Panc1 (cell line): ENCODE data around the gene SERGEF. TPM values are rescaled to one million over a fixed set of nuclear protein-coding genes. Genes with fewer than 3 reads are reported as not detected.
A peak's percentile ranks its signal among the peaks of the same experiment; 100 is the strongest.

Experiments
- ATAC-seq: fragments of 200-7000 bp; cut with Tn5 transposase; 2 replicates; pipeline ENCODE4 v1.9.1; 2020; ENCODE audit warnings: mild to moderate bottlenecking, moderate library complexity
- BruUV-seq: library from RNA; stranded (reverse); fragments of 400-500 nt; replicated peaks from 2 replicates; lab custom pipeline; 2021; lab: Mats Ljungman, UMichigan
- CTCF ChIA-PET: fragments of 300-600 bp; sonication (Branson Sonifier 250); formaldehyde crosslinking; loops from one replicate; lab custom pipeline; 2022; ENCODE audit warnings: antibody characterized with exemption; lab: Charles Lee
- POLR2A ChIA-PET: fragments of 300-600 bp; sonication (Branson Sonifier 250); formaldehyde crosslinking; loops from one replicate; lab custom pipeline; 2022; ENCODE audit warnings: antibody characterized with exemption; lab: Charles Lee
- DNase-seq: peaks from one replicate; pipeline ENCODE4 v3.0.0-alpha.2; 2010; ENCODE audit warnings: low read depth, low spot score
- H3K27ac ChIP-seq: 2 replicates; pipeline ENCODE4 v1.5.1; 2011; ENCODE audit warnings: mild to moderate bottlenecking, low read length, inconsistent platforms
- H3K27me3 ChIP-seq: fragments of 200-500 bp; sonication (Bioruptor generic); 2 replicates; pipeline ENCODE4 v1.6.0; 2014; ENCODE audit warnings: low read length, inconsistent platforms; ENCODE audit not compliant: control insufficient read depth, insufficient read depth
- H3K36me3 ChIP-seq: fragments of 200-500 bp; sonication (Bioruptor generic); 2 replicates; pipeline ENCODE4 v1.5.1; 2014; ENCODE audit warnings: inconsistent platforms, mild to moderate bottlenecking, low read length, moderate library complexity; ENCODE audit not compliant: control insufficient read depth, insufficient read depth
- H3K4me1 ChIP-seq: 2 replicates; pipeline ENCODE4 v1.5.1; 2011; ENCODE audit warnings: inconsistent platforms, mild to moderate bottlenecking, low read length, moderate library complexity; ENCODE audit not compliant: control insufficient read depth, insufficient read depth
- H3K4me3 ChIP-seq, 2 experiments: 2 replicates each; pipeline ENCODE4 v1.5.1; 2011 to 2012; ENCODE audit warnings: low read depth in 2 of 2, low read length in 2 of 2, mild to moderate bottlenecking in 2 of 2, inconsistent platforms in 1 of 2, moderate library complexity in 1 of 2
- H3K9me3 ChIP-seq: fragments of 200-500 bp; sonication (Bioruptor generic); 2 replicates; pipeline ENCODE4 v1.5.1; 2014; ENCODE audit warnings: low read depth, mild to moderate bottlenecking, inconsistent platforms, low read length, moderate library complexity; ENCODE audit not compliant: control insufficient read depth, insufficient read depth
- POLR2AphosphoS5 ChIP-seq: IDR thresholded peaks from 2 replicates; pipeline ENCODE4 v1.6.1; 2012; ENCODE audit warnings: mild to moderate bottlenecking, low read depth, low read length, moderate library complexity
- SIN3A ChIP-seq: IDR thresholded peaks from 2 replicates; pipeline ENCODE4 v1.6.1; 2012; ENCODE audit warnings: low read depth, mild to moderate bottlenecking, low read length, moderate library complexity, borderline replicate concordance; ENCODE audit not compliant: insufficient read depth
- TCF7L2 ChIP-seq: IDR thresholded peaks from 2 replicates; pipeline ENCODE4 v1.6.1; 2011; ENCODE audit warnings: mild to moderate bottlenecking, low read depth, low read length, inconsistent platforms
- in situ Hi-C: cut with HindIII; loops from 2 replicates; pipeline ENCODE4 v1.10.0; 2016; ENCODE audit warnings: low sequenced_read_pairs, low pct_unique_long_range_greater_than_20kb
- intact Hi-C: fragments of 100-400 bp; cut with micrococcal nuclease; formaldehyde crosslinking; loops from one replicate; pipeline ENCODE4 v1.10.0; 2022; ENCODE audit not compliant: unreplicated experiment
- total RNA-seq: library from RNA; stranded (reverse); gene quantifications from one replicate; pipeline ENCODE4 v1.2.1, GENCODE V29; 2021; ENCODE audit not compliant: unreplicated experiment
- TF ChIP-seq, protein P1 (sequence below): fragments of 450-650 bp; IDR thresholded peaks from 2 replicates; pipeline ENCODE4 v1.5.1; 2017; ENCODE audit warnings: mild to moderate bottlenecking
- TF ChIP-seq, protein P2 (sequence below), 2 experiments: IDR thresholded peaks; 2 replicates each; pipeline ENCODE4 v1.6.1; 2011 to 2012; ENCODE audit warnings: low read depth in 2 of 2, control low read depth in 1 of 2, low read length in 1 of 2, mild to moderate bottlenecking in 1 of 2, moderate library complexity in 1 of 2; ENCODE audit not compliant: insufficient read depth in 1 of 2

Gene SERGEF
- total RNA-seq, 1 experiment from 2014 or later = 35.5 TPM

GRCh38 chr11:17828311-17828751, 184.5 kb downstream of the SERGEF start:
- intact Hi-C loops = no loop called here
- Histone ChIP-seq H3K9me3 (no peaks in the 10 kb centered on the region), H3K4me3 (no peak overlapping the region), H3K27me3 (no peaks in the 10 kb centered on the region), H3K27ac (no peak overlapping the region), H3K36me3 (no peaks in the 10 kb centered on the region), H3K4me1 (no peaks in the 10 kb centered on the region)
- TF ChIP-seq POLR2AphosphoS5 = no peak
- no peak for TF ChIP-seq TCF7L2
- TF ChIP-seq SIN3A = no peak
- TF ChIP-seq, protein P1, sequence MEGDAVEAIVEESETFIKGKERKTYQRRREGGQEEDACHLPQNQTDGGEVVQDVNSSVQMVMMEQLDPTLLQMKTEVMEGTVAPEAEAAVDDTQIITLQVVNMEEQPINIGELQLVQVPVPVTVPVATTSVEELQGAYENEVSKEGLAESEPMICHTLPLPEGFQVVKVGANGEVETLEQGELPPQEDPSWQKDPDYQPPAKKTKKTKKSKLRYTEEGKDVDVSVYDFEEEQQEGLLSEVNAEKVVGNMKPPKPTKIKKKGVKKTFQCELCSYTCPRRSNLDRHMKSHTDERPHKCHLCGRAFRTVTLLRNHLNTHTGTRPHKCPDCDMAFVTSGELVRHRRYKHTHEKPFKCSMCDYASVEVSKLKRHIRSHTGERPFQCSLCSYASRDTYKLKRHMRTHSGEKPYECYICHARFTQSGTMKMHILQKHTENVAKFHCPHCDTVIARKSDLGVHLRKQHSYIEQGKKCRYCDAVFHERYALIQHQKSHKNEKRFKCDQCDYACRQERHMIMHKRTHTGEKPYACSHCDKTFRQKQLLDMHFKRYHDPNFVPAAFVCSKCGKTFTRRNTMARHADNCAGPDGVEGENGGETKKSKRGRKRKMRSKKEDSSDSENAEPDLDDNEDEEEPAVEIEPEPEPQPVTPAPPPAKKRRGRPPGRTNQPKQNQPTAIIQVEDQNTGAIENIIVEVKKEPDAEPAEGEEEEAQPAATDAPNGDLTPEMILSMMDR = no peak
- TF ChIP-seq, protein P2, sequence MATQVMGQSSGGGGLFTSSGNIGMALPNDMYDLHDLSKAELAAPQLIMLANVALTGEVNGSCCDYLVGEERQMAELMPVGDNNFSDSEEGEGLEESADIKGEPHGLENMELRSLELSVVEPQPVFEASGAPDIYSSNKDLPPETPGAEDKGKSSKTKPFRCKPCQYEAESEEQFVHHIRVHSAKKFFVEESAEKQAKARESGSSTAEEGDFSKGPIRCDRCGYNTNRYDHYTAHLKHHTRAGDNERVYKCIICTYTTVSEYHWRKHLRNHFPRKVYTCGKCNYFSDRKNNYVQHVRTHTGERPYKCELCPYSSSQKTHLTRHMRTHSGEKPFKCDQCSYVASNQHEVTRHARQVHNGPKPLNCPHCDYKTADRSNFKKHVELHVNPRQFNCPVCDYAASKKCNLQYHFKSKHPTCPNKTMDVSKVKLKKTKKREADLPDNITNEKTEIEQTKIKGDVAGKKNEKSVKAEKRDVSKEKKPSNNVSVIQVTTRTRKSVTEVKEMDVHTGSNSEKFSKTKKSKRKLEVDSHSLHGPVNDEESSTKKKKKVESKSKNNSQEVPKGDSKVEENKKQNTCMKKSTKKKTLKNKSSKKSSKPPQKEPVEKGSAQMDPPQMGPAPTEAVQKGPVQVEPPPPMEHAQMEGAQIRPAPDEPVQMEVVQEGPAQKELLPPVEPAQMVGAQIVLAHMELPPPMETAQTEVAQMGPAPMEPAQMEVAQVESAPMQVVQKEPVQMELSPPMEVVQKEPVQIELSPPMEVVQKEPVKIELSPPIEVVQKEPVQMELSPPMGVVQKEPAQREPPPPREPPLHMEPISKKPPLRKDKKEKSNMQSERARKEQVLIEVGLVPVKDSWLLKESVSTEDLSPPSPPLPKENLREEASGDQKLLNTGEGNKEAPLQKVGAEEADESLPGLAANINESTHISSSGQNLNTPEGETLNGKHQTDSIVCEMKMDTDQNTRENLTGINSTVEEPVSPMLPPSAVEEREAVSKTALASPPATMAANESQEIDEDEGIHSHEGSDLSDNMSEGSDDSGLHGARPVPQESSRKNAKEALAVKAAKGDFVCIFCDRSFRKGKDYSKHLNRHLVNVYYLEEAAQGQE (IDR thresholded peaks at IDR 0.05; ENCODE audit: insufficient read depth in 1 of 2, low read depth in 2 of 2, low read length in 1 of 2) = no peak
- no TSS peak for BruUV-seq
- ChIA-PET POLR2A (interaction anchor here (0.6 kb wide), 1 partner anchor 805 kb away, joined by 3 read pairs; no protein-coding TSS in a partner anchor), CTCF (interaction anchor here (0.5 to 0.7 kb wide), 2 partner anchors 54 to 616 kb away, joined by 3 to 6 read pairs; no protein-coding TSS in a partner anchor)
- no peak for DNase-seq
- ATAC-seq = no peak
- in situ Hi-C loops = no loop called here

- H3K9me3 ChIP-seq = no peaks in the 10 kb centered on the region
- intact Hi-C loops (no loop called here), in situ Hi-C loops (no loop called here)
- H3K27ac ChIP-seq = no peak overlapping the region
- ChIA-PET POLR2A (no interaction called here), CTCF (no interaction called here)
- no TSS peak for BruUV-seq
- TF ChIP-seq SIN3A = no peak
- TF ChIP-seq, protein P1 = peak; percentile 41
- H3K27me3 ChIP-seq = no peaks in the 10 kb centered on the region
- ATAC-seq = no peak
- no peak overlapping the region for H3K4me3 ChIP-seq
- no peak for DNase-seq
- H3K36me3 ChIP-seq = no peaks in the 10 kb centered on the region
- no peaks in the 10 kb centered on the region for H3K4me1 ChIP-seq
Measured at GRCh38 chr11:17827006-17827405, 185.8 kb downstream of the SERGEF start.
